CD4-positive, alpha-beta T cell treated with Interleukin-15 for 1 hour (primary cell): Measurements from ENCODE around the gene ZNF883.

Experiments used
- DNase-seq: peaks from one replicate; pipeline ENCODE4 v3.0.0-alpha.2; 2020

The ZNF883 gene

GRCh38 chr9:112917047-112917986 is 94.7 kb downstream of the ZNF883 start:
- no peak for DNase-seq

GRCh38 chr9:112914524-112914923 is 97.5 kb downstream of the ZNF883 start:
- DNase-seq = no peak

GRCh38 chr9:112913326-112913725 is 98.7 kb downstream of the ZNF883 start:
- no peak for DNase-seq

- no peak for DNase-seq
Observed at GRCh38 chr9:112912636-112913035, 99.4 kb downstream of the ZNF883 start.

GRCh38 chr9:112911736-112912135 is 100.3 kb downstream of the ZNF883 start:
- DNase-seq = no peak
